ENCODE results near the gene KRT13.

The KRT13 gene

DNA sequence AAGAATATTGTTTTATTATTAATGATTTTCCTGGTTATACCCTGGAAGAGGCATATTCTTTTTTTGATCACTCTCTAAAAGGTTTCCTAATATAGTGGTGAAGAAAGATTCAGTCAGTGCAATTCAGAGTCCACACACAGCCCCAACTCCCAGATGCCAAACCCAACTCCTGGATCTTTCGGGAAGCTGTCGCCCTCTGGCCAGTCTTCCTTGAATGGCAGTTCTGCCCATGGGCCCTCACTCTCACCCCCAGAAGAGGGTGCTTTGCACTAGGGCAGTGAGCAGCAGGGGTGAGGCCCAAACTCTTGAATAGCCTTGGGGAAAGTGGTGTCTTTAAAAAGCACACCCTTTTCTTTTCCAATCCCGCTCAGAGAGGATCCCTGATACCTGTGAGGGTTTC lies 49.2 kb downstream of the KRT13 start:
- TF ChIP-seq POLR2A (IDR thresholded peaks at IDR 0.05; ENCODE audit: low read depth, low read length) (no peak), TAF1 (IDR thresholded peaks at IDR 0.05; ENCODE audit: borderline replicate concordance, low read depth, low read length) (no peak), POLR2AphosphoS5 (IDR thresholded peaks at IDR 0.05; ENCODE audit: low read depth, low read length) (no peak)
- FAIRE-seq (no peak), DNase-seq (ENCODE audit: insufficient read length) (no peak)

DNA sequence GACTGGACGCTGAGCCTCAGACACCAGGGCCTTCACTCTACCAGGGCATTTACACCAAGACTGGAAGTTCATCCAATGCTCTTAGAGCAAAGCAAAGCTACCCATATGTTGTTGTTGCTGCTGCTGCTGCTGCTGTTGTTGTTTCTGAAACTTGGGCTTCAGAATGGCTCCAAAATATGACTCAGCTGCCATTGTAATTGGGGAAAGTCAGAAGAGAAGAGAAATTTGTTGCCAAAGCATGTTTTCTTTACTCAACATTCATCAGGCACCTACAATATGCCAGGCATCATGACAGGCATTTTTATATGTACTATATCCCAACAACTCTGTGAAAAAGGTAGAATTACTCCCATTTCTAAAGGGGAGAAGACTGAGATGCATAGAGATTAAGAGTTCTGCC lies 50.2 kb downstream of the KRT13 start:
- no peak for DNase-seq (ENCODE audit: insufficient read length)
- no peak for FAIRE-seq
- no peak for TF ChIP-seq POLR2AphosphoS5 (IDR thresholded peaks at IDR 0.05; ENCODE audit: low read depth, low read length)
- TF ChIP-seq POLR2A (IDR thresholded peaks at IDR 0.05; ENCODE audit: low read depth, low read length), result no peak
- TF ChIP-seq TAF1 (IDR thresholded peaks at IDR 0.05; ENCODE audit: borderline replicate concordance, low read depth, low read length), result no peak

DNA sequence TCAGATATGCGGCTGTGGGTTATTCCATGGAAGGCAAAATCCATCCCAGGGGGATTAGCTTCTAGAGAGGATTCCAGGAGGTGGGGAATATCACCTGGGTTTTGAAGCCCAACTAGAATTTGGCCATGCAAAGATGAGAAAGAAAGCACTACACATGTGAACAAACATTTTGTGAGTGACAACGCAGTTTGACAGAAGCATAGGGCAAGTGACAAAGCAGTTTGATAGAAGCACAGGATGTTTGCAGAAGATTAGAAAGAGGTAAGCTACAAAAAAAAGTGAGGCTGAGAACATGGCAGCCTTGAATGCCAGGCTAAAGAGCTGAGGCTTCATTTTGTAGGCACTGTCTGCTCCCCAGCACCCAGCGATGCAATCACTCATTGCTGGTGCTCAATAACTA lies 52.3 kb downstream of the KRT13 start:
- TF ChIP-seq TAF1 (IDR thresholded peaks at IDR 0.05; ENCODE audit: borderline replicate concordance, low read depth, low read length) (no peak), POLR2AphosphoS5 (IDR thresholded peaks at IDR 0.05; ENCODE audit: low read depth, low read length) (no peak), POLR2A (IDR thresholded peaks at IDR 0.05; ENCODE audit: low read depth, low read length) (no peak)
- DNase-seq (ENCODE audit: insufficient read length), result no peak
- no peak for FAIRE-seq

DNA sequence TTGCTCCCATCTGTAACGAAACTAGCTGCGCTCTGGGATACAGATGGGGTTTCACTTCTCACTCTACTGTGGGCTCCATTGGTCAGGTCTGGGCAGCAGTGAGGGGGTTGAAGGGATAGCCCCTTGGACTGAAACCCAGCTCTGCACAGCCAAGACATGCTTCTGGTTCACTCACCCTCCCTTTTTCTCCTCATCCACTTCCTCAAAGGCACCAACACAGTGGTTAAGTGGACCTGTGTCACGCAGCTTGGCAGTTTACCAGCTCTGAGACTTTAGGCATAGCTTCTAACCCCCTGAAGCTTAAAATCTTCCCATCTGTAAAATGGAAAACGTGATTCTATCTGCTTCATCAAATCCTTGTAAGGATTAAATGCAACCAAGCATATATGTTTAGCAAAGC lies 53.1 kb downstream of the KRT13 start:
- TF ChIP-seq TAF1 (IDR thresholded peaks at IDR 0.05; ENCODE audit: borderline replicate concordance, low read depth, low read length), result no peak
- TF ChIP-seq POLR2AphosphoS5 (IDR thresholded peaks at IDR 0.05; ENCODE audit: low read depth, low read length), result no peak
- TF ChIP-seq POLR2A (IDR thresholded peaks at IDR 0.05; ENCODE audit: low read depth, low read length), result no peak
- DNase-seq (ENCODE audit: insufficient read length) (no peak), FAIRE-seq (no peak)

DNA sequence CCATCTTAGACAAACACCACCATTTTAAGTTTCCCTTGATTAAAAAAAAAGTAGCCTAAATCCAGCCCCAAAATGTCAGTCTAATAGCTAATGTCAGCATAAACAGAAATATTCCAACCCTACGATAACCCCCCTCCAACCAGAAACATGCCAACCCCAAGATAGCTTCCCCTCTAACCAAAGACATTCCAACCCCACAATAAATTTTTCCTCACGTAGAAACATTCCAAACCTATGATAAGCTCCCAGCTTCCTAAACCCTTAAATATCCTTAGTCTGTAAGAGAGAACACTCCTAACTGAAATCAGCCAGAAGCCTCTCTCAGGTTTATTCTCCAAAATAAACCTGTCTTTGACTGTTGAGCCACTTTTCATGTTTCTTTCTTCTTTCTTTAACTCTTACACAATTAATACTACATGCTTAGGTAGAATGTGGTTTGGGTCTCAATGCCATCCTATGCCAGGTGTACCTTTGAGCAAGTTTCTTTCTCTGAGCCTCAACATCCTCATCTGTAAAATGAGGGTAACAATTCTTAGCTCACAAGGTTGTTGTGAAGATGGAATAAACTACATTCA lies 54.2 kb downstream of the KRT13 start:
- FAIRE-seq, result no peak
- no peak for TF ChIP-seq POLR2AphosphoS5 (IDR thresholded peaks at IDR 0.05; ENCODE audit: low read depth, low read length)
- no peak for TF ChIP-seq POLR2A (IDR thresholded peaks at IDR 0.05; ENCODE audit: low read depth, low read length)
- no peak for TF ChIP-seq TAF1 (IDR thresholded peaks at IDR 0.05; ENCODE audit: borderline replicate concordance, low read depth, low read length)
- no peak for DNase-seq (ENCODE audit: insufficient read length)

Data from GM12892 (cell line).